CD4-positive, alpha-beta T cell treated with Interleukin-6 for 4 hours (primary cell): ENCODE data around the gene COL24A1.
"Not testable (repeated sequence)": the region's sequence is repeated elsewhere in the genome, so short reads cannot be mapped to it uniquely, and the experiment has no call there.

ENCODE experiments used
- DNase-seq: peaks from one replicate; pipeline ENCODE4 v3.0.0-alpha.2; 2020; ENCODE audit warnings: mixed read lengths

Gene COL24A1

DNA sequence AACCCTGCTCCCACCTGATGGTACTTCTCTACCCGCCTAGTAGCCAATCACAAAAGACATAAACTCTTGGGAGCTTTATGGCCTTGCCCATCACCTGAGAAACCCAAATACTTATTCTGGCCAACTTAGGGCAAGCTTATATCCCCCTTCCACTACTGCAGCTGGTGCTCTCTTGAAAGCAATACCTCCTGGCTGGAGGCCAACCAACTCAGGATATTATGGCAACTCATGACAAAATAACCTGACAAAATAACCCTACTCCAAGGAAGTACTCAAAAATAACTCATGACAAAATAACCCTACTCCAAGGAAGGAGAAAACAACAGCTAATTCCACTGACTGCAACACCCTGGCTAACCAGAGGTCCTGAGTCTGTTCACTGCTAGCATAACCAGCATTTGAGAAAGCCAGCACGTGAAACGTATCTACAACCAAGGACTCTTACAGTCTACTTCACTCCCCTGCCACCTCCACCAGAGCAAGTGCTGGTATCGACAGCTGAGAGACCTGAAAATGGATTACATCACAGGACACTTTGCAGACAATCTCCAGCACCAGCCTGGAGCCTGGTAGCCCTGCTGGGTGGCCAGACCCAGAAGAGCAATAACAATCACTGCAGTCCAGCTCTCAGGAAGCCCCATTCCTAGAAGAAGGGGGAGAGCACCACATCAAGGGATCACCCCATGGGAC, 179.9 kb downstream of the COL24A1 start:
- DNase-seq: no peak

DNA sequence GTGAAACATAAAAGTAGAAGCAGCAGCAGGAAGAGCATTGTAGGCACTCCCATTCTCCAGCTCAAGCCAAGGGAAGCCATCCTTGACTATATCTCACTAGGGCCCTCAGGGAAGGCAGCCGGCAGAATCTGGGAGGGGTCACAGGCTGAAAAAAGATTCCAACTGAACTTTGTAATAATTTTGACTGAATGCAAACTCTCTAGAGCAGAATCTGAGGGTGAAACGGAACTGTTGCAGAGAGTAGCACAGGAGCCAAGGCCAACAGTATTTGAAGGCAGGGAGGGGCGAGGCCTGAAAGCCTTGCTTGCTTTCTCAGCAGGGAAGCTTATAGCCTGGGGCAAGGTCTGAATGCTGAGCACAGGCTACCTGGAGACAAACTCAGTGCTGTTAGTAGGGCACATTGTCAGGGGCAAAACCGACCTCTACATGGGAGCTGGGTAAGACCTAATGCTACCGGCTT, 180.6 kb downstream of the COL24A1 start:
- DNase-seq: no peak

DNA sequence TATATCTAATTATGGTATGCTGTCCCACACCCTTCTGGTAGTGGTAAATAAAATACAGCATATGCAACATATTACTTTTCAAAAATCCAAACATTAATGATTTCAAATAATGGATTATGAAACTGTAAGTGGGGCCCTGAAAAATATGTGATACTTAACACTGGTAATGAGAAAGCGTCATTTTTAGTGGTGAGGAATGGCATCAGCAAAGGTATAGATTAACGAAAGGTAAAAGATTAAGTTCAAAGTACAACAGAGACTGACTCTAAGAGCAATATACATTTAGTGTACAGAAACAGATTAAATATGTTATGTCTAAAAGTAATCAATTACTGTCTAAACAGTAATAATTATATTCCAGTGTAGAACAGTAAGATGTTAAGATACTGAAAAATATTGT, 194.1 kb downstream of the COL24A1 start:
- no peak for DNase-seq

DNA sequence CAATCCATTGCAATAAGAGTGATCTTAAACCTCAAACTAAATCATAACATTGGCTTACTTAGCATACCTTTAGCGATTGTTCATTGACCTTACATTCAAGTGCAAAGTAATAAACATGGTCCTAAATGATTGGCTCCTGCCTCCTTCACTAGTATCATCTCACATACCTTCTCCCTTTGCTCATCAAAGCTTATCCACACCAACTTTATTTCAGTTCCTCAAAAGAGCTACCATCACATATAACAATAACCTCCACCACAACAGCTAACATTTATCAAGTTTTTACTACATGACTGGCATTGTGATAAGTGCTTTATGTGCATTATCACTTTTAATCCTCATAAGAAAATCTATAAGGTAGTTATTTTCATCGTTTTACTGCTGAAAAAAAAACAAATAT, 198.8 kb downstream of the COL24A1 start:
- no peak for DNase-seq

DNA sequence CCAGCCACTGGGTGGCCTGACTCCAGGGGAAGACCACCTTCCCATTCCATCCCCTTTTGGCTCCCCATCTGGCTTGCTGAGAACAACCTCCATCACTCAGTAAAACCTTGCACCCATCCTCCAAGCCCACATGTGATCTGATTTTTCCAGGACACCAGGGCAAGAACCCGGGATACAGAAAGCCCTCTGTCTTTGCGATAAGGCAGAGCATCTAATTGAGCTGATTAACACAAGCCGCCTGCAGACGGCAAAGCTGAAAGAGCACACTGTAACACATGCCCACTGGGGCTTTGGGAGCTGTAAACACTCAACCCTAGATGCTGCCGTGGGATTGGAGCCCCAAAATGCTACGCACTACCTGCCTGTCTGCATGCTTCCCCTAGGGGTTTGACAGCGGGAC, 201.4 kb downstream of the COL24A1 start:
- not testable (repeated sequence) for DNase-seq

DNA sequence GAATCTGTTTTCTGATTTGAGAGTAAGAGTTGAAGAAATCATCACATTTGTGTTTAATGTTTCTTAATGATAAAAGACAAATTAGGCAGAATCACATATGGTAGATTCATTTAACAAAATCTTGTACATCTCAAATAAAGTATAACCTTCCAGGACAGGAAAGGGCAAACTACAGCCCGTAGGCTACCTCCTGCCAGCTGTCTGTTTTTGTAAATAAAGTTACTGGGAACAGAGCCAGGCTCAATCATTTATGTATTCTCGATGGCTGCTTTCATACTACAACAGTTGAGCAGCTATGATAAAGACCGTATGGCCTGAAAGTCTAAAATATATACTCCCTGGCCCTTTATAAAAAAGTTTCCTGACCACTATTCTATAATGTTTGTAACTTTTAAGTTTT, 204.1 kb downstream of the COL24A1 start:
- no peak for DNase-seq

DNA sequence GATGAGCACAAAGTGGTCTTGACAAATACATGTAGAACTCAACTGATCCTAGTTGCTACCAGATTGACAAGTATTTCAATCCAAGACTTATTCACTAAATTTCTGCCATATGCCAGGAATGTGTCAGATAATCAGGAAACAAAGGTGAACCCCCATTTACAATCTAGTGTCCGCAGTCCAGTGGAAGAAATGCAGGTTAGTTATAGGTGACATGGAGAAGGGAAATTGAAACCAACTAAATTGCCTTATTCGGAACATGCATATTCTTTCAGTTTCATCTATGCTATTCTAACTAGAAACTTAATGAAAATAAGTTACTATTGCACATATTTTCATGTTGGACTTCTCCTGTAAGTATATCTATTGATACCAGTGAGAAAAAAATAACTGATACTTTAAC, 209.4 kb downstream of the COL24A1 start:
- DNase-seq: no peak

DNA sequence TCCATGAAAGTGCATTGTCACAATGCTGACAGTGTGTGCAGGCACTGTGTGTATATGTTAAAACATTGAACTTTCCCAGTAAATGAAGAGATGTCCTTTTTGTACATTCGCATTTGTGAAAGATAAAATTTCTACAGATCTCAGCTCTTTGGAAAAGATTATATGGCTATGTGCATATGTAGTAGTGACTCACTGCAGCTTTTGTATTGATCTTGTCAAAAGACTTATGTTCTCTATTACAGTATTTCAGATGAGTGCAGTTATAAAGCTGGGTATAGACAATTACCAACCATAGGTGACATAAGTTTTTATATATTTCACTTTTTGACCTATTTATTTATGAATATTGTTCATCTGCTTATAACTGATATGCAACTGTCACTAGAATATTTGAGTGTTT, 212.6 kb downstream of the COL24A1 start:
- no peak for DNase-seq

DNA sequence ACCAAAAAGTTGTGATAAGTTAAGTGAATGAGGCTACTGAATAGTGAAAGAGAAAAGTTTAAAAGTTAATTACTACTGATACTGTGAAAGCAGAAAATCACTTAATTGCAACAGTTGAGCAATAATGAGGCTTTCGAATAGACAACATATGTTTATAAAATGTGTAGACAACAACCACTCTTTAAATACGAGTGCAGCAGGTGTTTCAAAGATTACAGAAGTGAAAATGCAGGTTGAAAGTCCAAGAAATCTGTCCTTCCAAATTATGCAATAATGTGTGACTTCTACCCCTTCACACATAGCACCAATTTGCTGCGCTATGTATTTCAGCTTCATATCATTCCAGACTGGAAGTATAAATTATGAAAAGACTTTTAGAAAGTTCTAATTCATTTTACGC, 213.0 kb downstream of the COL24A1 start:
- DNase-seq: no peak

DNA sequence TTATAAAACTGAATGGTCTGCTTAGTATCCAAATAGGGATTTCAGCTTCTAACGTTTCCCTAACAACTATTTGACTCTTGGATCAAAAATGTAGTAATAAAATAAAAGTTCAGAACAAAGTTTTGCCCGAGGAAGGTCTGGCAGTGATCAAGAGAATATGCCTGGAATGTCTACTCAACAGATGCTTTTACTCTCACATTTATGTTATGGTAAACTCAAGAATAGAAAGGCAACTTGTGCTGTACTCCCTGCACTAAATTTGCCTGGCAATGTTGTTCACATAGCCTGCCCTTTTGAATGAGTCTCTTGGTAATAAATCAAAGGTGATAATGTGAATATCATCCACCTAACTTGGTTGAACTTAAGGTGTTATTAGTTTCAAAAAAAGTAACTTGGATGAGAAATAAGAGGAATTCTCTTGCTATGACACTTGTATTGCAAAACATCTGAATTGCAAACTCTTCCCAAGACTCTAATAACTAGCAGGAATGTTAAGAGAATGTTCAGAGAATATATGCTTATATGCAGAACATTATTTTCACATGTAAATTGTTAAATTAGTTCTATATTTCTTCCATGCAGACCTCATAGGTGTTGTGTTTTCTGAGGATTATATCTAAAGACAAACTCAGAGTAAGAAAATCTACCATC, 215.8 kb downstream of the COL24A1 start:
- DNase-seq: no peak

DNA sequence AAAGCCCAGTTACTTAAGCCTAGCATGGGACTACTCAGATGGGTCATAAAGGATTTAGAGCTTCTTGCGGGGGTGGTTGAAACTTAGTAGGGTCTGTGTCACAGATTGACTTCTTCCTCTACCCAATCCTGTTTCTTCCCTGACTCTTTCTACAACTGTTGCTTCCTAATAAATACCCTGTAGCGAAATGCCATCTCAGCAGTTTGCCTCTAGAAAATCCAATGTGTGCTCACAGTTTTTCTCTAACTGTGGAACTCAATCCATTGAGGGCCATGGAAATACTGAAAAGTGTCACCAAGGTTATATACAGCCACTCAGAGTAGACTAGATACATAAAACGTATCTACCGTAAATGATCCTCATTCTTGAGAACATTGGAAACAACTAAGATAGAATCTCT, 217.7 kb downstream of the COL24A1 start:
- DNase-seq: no peak

DNA sequence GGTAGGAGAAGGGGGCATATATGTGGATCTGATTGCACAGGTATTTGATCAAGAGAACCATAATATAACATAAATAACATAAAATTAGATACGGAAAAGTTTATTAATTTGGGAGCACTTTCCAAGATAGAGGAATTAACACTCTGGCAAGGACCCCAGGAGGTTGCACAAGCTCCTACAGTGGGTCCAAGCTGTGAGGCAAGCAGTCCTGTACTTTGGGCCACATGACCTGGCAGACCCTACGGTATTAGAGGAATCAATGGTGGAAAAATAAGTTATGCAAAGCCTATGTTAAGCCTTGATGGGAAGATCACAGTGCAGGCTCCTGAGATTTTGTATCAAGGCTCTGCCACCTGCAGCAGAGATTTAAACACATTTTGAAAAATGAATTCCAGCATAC, 220.1 kb downstream of the COL24A1 start:
- DNase-seq: no peak

DNA sequence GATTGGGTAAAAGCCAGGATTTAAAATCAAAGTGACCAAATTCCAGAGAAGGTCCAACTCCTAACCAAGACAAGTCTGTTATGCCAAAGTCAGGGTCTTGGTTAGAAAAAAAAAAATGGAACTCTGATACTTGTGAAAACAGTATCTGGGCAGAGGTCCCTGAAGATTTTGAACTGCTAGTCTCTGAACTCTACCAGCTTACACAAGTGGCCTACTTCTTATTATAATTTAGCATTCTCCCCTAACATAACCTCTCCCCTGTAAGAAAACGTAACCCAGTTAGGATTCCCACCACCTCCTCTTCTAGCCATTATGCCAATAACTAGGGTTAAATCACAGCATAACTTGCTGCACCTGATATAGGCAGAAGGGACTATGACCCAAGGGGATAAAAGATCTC, 220.5 kb downstream of the COL24A1 start:
- no peak for DNase-seq

DNA sequence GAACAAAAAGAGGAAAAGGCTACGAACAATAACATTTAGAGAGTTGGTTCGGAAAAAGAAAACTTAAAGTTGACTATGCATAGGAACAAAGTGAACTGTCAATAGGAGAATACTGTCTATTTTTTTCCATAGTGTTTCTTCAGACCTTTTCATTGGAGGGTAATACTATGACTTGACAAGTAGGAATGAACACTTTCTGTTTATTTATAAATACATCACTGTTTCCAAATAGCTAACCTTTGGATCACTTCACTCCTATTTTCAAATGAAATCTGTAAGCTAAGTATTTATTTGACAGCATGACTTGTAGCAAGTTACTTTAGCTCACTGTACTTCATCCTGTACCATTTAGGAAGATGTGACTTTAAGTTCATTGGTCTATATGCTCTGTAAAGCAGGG, 221.3 kb downstream of the COL24A1 start:
- DNase-seq: no peak

DNA sequence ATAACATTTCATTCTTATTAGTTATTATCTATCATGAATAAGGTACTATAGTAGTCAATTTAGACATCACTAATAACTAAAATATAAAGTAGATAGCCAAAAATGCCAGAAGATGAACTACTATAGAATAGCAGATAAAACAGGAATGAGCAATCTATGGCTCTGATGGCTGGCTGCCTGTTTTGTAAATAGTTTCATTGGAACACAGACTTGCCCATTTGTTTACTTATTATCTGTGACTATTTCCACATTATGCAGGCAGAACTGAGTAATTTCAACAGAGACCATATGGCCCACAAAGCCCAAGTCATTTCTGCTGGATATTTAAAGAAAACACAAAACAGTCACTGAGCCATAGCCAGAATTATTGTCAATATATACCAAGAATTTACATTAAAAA, 222.1 kb downstream of the COL24A1 start:
- no peak for DNase-seq

DNA sequence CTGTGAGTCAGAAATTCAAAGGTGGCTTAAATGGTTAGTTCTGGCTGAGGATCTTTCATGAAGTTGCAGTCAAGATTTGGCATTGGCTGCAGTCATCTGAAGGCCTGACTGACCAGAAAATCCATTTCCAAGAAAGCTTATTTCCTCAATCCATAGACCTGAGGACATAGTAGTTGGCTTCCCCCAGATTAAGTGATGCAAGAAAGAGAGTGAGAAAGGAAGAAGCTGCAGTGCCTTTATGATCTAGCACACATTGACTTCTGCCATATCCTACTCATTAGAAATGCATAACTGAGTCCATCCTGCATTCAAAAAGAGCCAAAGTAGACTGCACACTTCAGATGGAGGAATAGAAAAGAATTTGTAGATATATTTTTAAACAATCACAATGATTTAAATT, 222.6 kb downstream of the COL24A1 start:
- DNase-seq: no peak

DNA sequence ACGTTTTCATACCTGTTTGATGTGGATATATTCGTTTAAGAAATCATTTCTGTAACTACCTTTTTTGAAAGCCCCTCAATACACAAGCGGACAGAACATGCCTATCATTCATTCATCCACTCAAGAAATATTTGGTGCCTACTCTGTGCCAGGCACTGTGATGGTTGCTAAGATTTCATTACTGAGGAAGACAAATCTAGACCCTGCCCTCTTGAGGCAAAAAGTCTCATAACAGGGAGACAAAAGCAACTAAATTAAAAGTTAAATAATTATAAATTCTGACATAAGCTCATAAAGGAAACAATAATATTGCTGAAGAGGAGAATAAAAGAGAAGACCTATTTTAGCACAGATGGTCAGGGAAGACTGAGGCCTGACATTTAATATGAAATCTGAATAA, 244.8 kb downstream of the COL24A1 start:
- no peak for DNase-seq

DNA sequence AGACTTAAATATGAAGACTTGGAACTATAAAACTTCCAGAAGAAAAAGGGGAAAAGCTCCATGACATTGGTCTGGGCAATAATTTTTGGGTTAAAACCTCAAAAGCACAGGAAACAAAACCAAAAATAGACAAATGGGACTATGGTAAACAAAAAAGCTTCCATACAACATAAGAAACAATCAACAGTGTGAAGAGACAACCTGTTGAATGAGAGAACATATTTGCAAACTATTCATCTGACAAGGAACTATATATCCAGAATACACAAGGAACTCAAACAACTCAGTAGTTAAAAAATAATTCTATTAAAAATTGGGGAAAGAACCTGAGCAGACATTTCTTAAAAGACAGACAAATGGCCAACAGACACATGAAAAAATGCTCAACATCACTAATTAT, 255.7 kb downstream of the COL24A1 start:
- no peak for DNase-seq

DNA sequence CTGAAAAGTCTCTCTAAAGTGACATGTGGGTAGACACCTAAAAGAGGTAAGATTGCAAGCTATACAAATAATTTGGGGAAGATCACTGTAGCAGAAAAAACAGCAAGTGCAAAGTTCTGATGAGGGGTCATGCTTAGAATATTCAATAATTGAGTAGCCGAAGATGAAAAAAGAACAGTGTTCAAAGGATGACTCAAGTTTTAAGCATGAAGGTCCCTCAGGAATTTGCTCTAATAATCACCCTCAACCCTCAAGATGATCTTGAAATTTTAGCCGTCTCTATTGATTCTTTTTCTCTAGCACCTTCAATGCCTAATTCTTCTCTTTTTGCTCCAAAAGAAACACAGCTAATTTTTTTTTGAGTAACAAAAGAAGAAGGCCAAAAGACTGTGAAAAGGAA, 257.7 kb downstream of the COL24A1 start:
- no peak for DNase-seq

DNA sequence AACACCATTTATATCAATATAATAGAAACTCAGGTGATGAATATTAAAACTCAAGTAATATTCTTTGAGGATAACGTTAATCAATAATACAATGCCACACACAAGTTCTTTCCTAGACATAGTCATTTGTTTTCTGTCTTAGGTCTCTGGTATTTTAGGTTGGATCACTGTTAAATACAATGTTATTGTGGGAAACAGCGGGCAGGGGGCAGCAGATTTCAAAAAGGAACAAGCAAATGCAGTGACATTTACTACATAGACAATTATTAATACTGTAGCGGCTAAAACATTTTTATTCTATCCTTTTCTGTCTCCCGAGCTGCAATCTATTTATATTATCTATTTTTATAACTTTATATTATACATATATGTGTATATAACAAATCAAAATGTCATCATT, 261.9 kb downstream of the COL24A1 start:
- DNase-seq: no peak

DNA sequence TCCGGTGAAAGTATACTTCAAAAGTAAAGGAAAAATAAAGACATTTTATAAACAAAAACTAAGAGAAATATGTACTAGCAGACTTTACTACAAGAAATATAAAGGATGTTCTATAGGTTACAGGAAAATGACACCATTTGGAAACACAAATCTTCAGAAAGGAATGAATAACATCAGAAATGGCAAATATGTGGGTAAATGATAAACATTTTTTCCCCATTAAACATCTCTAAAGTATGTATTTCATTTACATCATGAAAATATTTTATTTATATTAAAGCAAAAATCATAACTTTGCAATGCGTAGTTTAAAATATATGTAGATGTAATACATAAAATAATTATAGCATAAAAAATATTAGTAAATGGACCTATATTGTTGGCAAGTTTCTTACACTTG, 264.2 kb downstream of the COL24A1 start:
- no peak for DNase-seq

DNA sequence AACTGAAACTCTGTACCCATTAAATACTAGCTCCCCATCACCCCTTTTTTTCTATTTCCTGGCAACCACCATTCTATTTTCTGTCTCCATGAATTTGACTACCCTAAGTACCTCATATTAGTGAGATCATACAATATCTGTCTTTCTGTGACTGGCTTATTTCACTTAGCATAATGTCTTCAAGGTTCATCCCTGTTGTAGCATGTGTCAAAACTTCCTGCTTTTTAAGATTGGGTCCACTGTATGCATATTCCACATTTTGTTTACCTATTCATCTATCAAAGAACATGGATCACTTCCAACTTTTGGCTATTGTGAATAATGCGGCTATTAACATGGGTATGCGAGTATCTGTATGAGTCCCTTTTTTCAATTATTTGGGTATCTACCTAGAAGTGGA, 266.7 kb downstream of the COL24A1 start:
- no peak for DNase-seq

DNA sequence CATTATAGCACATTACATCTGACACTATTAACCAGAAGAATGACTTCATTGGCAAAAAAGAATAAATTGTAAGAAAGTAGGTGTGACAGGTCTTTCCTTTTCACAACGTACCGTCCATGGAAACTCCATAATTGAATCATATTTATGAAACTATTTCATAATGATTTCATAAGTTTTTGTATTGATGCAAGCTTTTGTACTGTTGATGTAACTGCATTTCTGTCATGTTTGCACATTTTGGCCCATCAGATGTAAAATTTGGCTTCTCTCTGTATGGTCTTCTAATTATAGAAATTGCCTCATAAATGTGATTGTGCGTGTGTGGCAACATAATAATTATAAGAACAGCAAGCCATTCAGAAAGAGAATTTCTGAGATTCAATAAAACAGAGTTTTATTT, 267.7 kb downstream of the COL24A1 start:
- no peak for DNase-seq

DNA sequence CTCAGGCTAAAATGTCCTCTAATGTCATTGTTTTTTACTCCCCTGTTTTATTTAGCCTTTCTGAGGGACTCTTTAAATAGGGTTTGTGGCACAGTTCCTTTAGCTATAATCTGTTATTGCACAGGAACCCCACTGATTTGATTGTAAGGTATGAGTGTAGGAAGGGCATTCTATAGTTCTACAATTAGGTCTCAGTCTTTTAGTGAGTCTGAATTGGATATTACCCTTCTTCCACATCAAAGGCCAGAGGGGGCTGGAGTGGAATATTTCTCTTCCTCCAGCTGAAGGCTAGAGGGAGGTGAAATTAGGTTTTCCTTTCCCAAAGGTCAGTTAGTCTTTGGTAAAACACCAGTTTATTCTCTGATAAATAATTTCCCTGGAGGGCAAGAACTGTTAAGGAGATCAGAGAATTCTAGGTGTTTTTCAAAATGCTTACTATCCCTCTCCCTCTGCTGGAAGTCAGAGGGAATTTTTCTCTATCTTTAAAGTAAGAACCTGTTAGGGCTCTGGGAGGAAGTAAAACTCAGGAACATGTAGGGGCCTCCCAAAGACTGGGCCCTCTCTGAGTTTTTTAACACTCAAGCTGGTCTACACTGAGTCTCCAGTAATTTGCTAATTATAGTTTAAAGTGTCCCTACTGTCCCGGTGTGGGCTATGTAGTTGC, 272.1 kb downstream of the COL24A1 start:
- no peak for DNase-seq
